HCT116 (cell line): ENCODE data around the gene IL17REL. TPM values are rescaled to one million over a fixed set of nuclear protein-coding genes. Genes with fewer than 3 reads are reported as not detected.

Experiments
- ATAC-seq: fragments of 200-7000 bp; cut with Tn5 transposase; 2 replicates; pipeline ENCODE4 v1.9.1; 2020; ENCODE audit warnings: mild to moderate bottlenecking, moderate library complexity
- BruUV-seq: library from RNA; stranded (reverse); fragments of 400-500 nt; replicated peaks from 2 replicates; lab custom pipeline; 2021; lab: Mats Ljungman, UMichigan
- CTCF ChIA-PET: fragments of 300-600 bp; sonication (Branson Sonifier 250); formaldehyde crosslinking; loops from one replicate; lab custom pipeline; 2021; ENCODE audit warnings: antibody characterized with exemption; lab: Charles Lee
- POLR2A ChIA-PET: fragments of 300-600, 350-600 bp; sonication (Branson Sonifier 250); formaldehyde crosslinking; loops from one replicate; lab custom pipeline; 2021; ENCODE audit warnings: antibody characterized with exemption; lab: Charles Lee
- RAD21 ChIA-PET, 2 experiments: fragments of 300-600 bp; sonication (Branson Sonifier 250); formaldehyde crosslinking; loops; one replicate each; lab custom pipeline; 2023; ENCODE audit warnings: low total read pairs in 2 of 2; ENCODE audit not compliant: uncharacterized antibody in 2 of 2, unreplicated experiment in 2 of 2, low non-redundant PET in 1 of 2; lab: Charles Lee
- DNase-seq: peaks from one replicate; pipeline ENCODE4 v3.0.0-alpha.2; 2010; ENCODE audit warnings: low read depth, low spot score
- H2AFZ ChIP-seq: fragments of 200-600 bp; shearing (Covaris generic), sonication (generic); 2 replicates; pipeline ENCODE4 v1.6.1; 2017; ENCODE audit warnings: low read depth, mixed run types, mixed read lengths, antibody characterized with exemption, low read length; ENCODE audit not compliant: poor library complexity, severe bottlenecking
- H3K27ac ChIP-seq: 2 replicates; pipeline ENCODE4 v1.5.1; 2012; ENCODE audit warnings: low read depth, low read length
- H3K27me3 ChIP-seq: fragments of 200-600 bp; sonication (generic); 2 replicates; pipeline ENCODE4 v1.6.1; 2016; ENCODE audit warnings: mixed run types, low read length, mixed read lengths; ENCODE audit not compliant: insufficient read depth
- H3K36me3 ChIP-seq, 2 experiments: fragments of 200-500 bp in 1 of 2; fragments of 200-600 bp in 1 of 2; sonication (Bioruptor generic) in 1 of 2; sonication (generic) in 1 of 2; 2 replicates each; pipeline versions ENCODE4 v1.5.1 to v1.6.1; 2014 to 2016; ENCODE audit warnings: low read length in 2 of 2, inconsistent platforms in 1 of 2, mixed read lengths in 1 of 2, mixed run types in 1 of 2; ENCODE audit not compliant: insufficient read depth in 2 of 2, control insufficient read depth in 1 of 2
- H3K4me1 ChIP-seq, 2 experiments: fragments of 200-600 bp in 1 of 2; sonication (generic) in 1 of 2; 2 replicates each; pipeline versions ENCODE4 v1.5.1 to v1.6.1; 2012 to 2017; ENCODE audit warnings: low read length in 2 of 2, inconsistent platforms in 1 of 2, mild to moderate bottlenecking in 1 of 2, mixed read lengths in 1 of 2, mixed run types in 1 of 2, moderate library complexity in 1 of 2; ENCODE audit not compliant: insufficient read depth in 2 of 2, control insufficient read depth in 1 of 2
- H3K4me2 ChIP-seq: fragments of 200-600 bp; sonication (generic); 2 replicates; pipeline ENCODE4 v1.6.1; 2017; ENCODE audit warnings: mixed run types, low read length, mixed read lengths
- H3K4me3 ChIP-seq, 2 experiments: fragments of 200-600 bp in 1 of 2; sonication (generic) in 1 of 2; replicated peaks in 1 of 2; 2 replicates each; pipeline ENCODE4 v1.5.1; 2011 to 2016; ENCODE audit warnings: low read length in 2 of 2, control low read depth in 1 of 2, low read depth in 1 of 2, mild to moderate bottlenecking in 1 of 2, mixed read lengths in 1 of 2, mixed run types in 1 of 2
- H3K79me2 ChIP-seq: fragments of 200-600 bp; sonication (generic); 2 replicates; pipeline ENCODE4 v1.6.1; 2017; ENCODE audit warnings: mild to moderate bottlenecking, mixed run types, low read length, moderate library complexity, mixed read lengths; ENCODE audit not compliant: insufficient read depth
- H3K9ac ChIP-seq: fragments of 200-600 bp; sonication (generic); 2 replicates; pipeline ENCODE4 v1.6.1; 2016; ENCODE audit warnings: low read length, mixed read lengths
- H3K9me2 ChIP-seq: fragments of 200-600 bp; sonication (generic), shearing (Covaris generic); 2 replicates; pipeline ENCODE4 v1.6.1; 2017; ENCODE audit warnings: mixed run types, mild to moderate bottlenecking, moderate library complexity; ENCODE audit not compliant: insufficient read depth
- H3K9me3 ChIP-seq, 2 experiments: fragments of 200-500 bp in 1 of 2; fragments of 200-600 bp in 1 of 2; sonication (Bioruptor generic) in 1 of 2; sonication (generic) in 1 of 2; 2 replicates each; pipeline ENCODE4 v1.6.1; 2014 to 2017; ENCODE audit warnings: low read length in 2 of 2, mixed read lengths in 2 of 2, inconsistent platforms in 1 of 2, low read depth in 1 of 2, mild to moderate bottlenecking in 1 of 2, mixed run types in 1 of 2, moderate library complexity in 1 of 2; ENCODE audit not compliant: control insufficient read depth in 1 of 2, insufficient read depth in 1 of 2
- H4K20me1 ChIP-seq: fragments of 200-600 bp; sonication (generic), shearing (Covaris generic); 2 replicates; pipeline ENCODE4 v1.6.1; 2017; ENCODE audit warnings: mixed run types, mild to moderate bottlenecking, moderate library complexity; ENCODE audit not compliant: insufficient read depth
- CBX3 ChIP-seq: IDR thresholded peaks from 2 replicates; pipeline ENCODE4 v1.6.1; 2012; ENCODE audit warnings: low read depth
- CEBPB ChIP-seq: IDR thresholded peaks from 2 replicates; pipeline ENCODE4 v1.6.1; 2012; ENCODE audit warnings: low read depth
- EGR1 ChIP-seq: IDR thresholded peaks from 2 replicates; pipeline ENCODE4 v1.6.1; 2012; ENCODE audit warnings: low read depth
- ELF1 ChIP-seq: IDR thresholded peaks from 2 replicates; pipeline ENCODE4 v1.6.1; 2012; ENCODE audit warnings: low read depth, borderline replicate concordance
- EZH2 ChIP-seq: fragments of 200-600 bp; sonication (generic); IDR thresholded peaks from 2 replicates; pipeline ENCODE4 v1.6.1; 2017; ENCODE audit warnings: antibody characterized with exemption, mixed run types
- EZH2phosphoT487 ChIP-seq: fragments of 200-600 bp; IDR thresholded peaks from 2 replicates; pipeline ENCODE4 v1.6.1; 2018; ENCODE audit warnings: antibody characterized with exemption, borderline replicate concordance
- JUND ChIP-seq: IDR thresholded peaks from 2 replicates; pipeline ENCODE4 v1.6.1; 2012
- POLR2A ChIP-seq: IDR thresholded peaks from 2 replicates; pipeline ENCODE4 v1.7.0; 2011; ENCODE audit warnings: borderline replicate concordance; ENCODE audit not compliant: insufficient read depth, insufficient read length; ENCODE audit errors: extremely low read depth
- POLR2AphosphoS5 ChIP-seq: IDR thresholded peaks from 2 replicates; pipeline ENCODE4 v1.6.1; 2011; ENCODE audit warnings: mild to moderate bottlenecking, low read depth, low read length, moderate library complexity
- RAD21 ChIP-seq: IDR thresholded peaks from 2 replicates; pipeline ENCODE4 v1.6.1; 2012; ENCODE audit warnings: low read depth, mild to moderate bottlenecking
- REST ChIP-seq: IDR thresholded peaks from 2 replicates; pipeline ENCODE4 v1.6.1; 2012; ENCODE audit warnings: low read depth
- SIN3A ChIP-seq: IDR thresholded peaks from 2 replicates; pipeline ENCODE4 v1.6.1; 2012; ENCODE audit warnings: low read depth
- TCF7L2 ChIP-seq: IDR thresholded peaks from 2 replicates; pipeline ENCODE4 v1.7.0; 2011; ENCODE audit warnings: borderline replicate concordance, inconsistent platforms; ENCODE audit not compliant: insufficient read depth, insufficient read length; ENCODE audit errors: extremely low read depth
- YY1 ChIP-seq: IDR thresholded peaks from 2 replicates; pipeline ENCODE4 v1.6.1; 2011; ENCODE audit warnings: low read length, low read depth, moderate library complexity, mild to moderate bottlenecking; ENCODE audit not compliant: insufficient replicate concordance; ENCODE audit errors: extremely low read depth
- ZBTB33 ChIP-seq: IDR thresholded peaks from 2 replicates; pipeline ENCODE4 v1.6.1; 2011; ENCODE audit warnings: mild to moderate bottlenecking, low read length, moderate library complexity; ENCODE audit not compliant: insufficient replicate concordance; ENCODE audit errors: extremely low read depth
- ZFX ChIP-seq: fragments of 450-650 bp; IDR thresholded peaks from 2 replicates; pipeline ENCODE4 v1.6.1; 2017
- intact Hi-C: fragments of 100-400 bp; cut with micrococcal nuclease; formaldehyde crosslinking; loops from 2 replicates; pipeline ENCODE4 v1.10.0; 2022
- total RNA-seq: library from RNA; stranded (reverse); gene quantifications from one replicate; pipeline ENCODE4 v1.2.1, GENCODE V29; 2021; ENCODE audit not compliant: unreplicated experiment
- TF ChIP-seq, protein P1 (sequence below): IDR thresholded peaks from 2 replicates; pipeline ENCODE4 v1.6.1; 2012
- TF ChIP-seq, protein P2 (sequence below): IDR thresholded peaks from 2 replicates; pipeline ENCODE4 v1.6.1; 2012

IL17REL gene
- total RNA-seq, 1 experiment from 2014 or later = not detected

DNA sequence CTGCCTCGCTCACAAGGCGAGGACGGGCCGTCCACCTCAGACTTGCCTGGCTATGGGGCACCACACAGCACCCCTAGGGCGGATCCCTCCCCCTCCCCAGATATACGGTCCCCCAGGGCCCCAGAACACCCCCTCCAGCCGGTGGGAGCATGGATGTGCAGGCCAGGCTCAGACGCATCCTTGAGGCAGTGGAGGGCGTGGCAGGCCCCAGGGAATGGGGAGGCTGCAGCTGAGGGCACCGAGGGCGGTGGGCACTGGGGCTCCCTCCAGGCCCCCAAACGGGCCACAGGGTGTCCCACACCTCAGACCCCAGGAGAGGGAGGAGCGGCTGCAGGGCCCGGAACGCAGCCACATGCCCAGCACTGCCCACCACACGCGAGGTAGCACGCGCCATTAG is 33.5 kb upstream of the IL17REL start (continued):
- no peak for TF ChIP-seq POLR2AphosphoS5
- TF ChIP-seq SIN3A = no peak
- TF ChIP-seq, protein P1, sequence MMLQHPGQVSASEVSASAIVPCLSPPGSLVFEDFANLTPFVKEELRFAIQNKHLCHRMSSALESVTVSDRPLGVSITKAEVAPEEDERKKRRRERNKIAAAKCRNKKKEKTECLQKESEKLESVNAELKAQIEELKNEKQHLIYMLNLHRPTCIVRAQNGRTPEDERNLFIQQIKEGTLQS = no peak
- TF ChIP-seq EGR1 = no peak
- no peak for TF ChIP-seq EZH2phosphoT487
- TF ChIP-seq RAD21 = no peak
- TF ChIP-seq YY1 = no peak
- no peak for TF ChIP-seq POLR2A

- Histone ChIP-seq H3K9me2 (no peaks in the 10 kb centered on the region), H3K4me3 (no peak overlapping the region), H2AFZ (no peak overlapping the region), H3K4me2 (no peak overlapping the region), H3K9ac (no peak overlapping the region), H3K9me3 (no peaks in the 10 kb centered on the region), H3K79me2 (no peaks in the 10 kb centered on the region), H4K20me1 (no peaks in the 10 kb centered on the region), H3K27me3 (no peaks in the 10 kb centered on the region), H3K4me1 (no peaks in the 10 kb centered on the region), H3K36me3 (no peaks in the 10 kb centered on the region), H3K27ac (no peak overlapping the region)
- TF ChIP-seq ZFX (no peak), REST (no peak), POLR2A (no peak), ELF1 (no peak), EZH2 (no peak), POLR2AphosphoS5 (no peak), CEBPB (no peak), EZH2phosphoT487 (no peak), EGR1 (no peak), JUND (no peak), YY1 (no peak), RAD21 (no peak), TCF7L2 (no peak), CBX3 (no peak), SIN3A (no peak), ZBTB33 (no peak)
- TF ChIP-seq, protein P1 = no peak
- TF ChIP-seq, protein P2, sequence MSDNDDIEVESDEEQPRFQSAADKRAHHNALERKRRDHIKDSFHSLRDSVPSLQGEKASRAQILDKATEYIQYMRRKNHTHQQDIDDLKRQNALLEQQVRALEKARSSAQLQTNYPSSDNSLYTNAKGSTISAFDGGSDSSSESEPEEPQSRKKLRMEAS = no peak
- ATAC-seq (no peak), DNase-seq (no peak)
- intact Hi-C loops = no loop called here
- BruUV-seq = no TSS peak
- ChIA-PET CTCF (no interaction called here), RAD21 (no interaction called here), POLR2A (no interaction called here)
Observed at GRCh38 chr22:50045211-50046018, 32.9 kb upstream of the IL17REL start.
